A549 (cell line): ENCODE measurements around the gene MAPK12. TPM values are rescaled to one million over a fixed set of nuclear protein-coding genes. Genes with fewer than 3 reads are reported as not detected.

Experiments used
- ATAC-seq, 2 experiments: fragments of 200-7000 bp in 1 of 2; fragments of >200 bp in 1 of 2; cut with Nextera tagmentation in 1 of 2; cut with Tn5 transposase in 1 of 2; 3 replicates each; pipeline versions ENCODE4 v1.8.0 to v1.9.1; 2018 to 2020; ENCODE audit warnings: mild to moderate bottlenecking in 1 of 2, moderate library complexity in 1 of 2
- CTCF ChIA-PET: fragments of 300-600 bp; sonication (Branson Sonifier 250); formaldehyde crosslinking; extraction: SDS; loops from one replicate; lab custom pipeline; 2021; ENCODE audit warnings: antibody characterized with exemption, inconsistent platforms; lab: Yijun Ruan, JAX
- POLR2A ChIA-PET: fragments of 350-600 bp; formaldehyde crosslinking; extraction: SDS; loops from one replicate; lab custom pipeline; 2021; ENCODE audit warnings: antibody characterized with exemption, inconsistent platforms; lab: Yijun Ruan, JAX
- DNase-seq, 2 experiments: peaks; one replicate each; pipeline versions ENCODE4 v3.0.0 to v3.0.0-alpha.2; 2011 to 2016; ENCODE audit warnings: low read depth in 1 of 2, low spot score in 1 of 2
- FAIRE-seq: peaks from 2 replicates; lab custom pipeline; 2011; peaks lifted over from hg19 to GRCh38; lab: Jason Lieb, UNC
- H3K27ac ChIP-seq, 2 experiments: fragments of >200 bp; sonication (Bioruptor Twin); formaldehyde crosslinking; 3 replicates each; pipeline ENCODE4 v1.5.1; 2016 to 2017
- H3K4me1 ChIP-seq: fragments of >200 bp; sonication (Bioruptor Twin); formaldehyde crosslinking; 3 replicates; pipeline ENCODE4 v1.6.1; 2016
- H3K4me2 ChIP-seq: fragments of >200 bp; sonication (Bioruptor Twin); formaldehyde crosslinking; 3 replicates; pipeline ENCODE4 v1.6.1; 2016
- H3K4me3 ChIP-seq: fragments of >200 bp; sonication (Bioruptor Twin); formaldehyde crosslinking; 3 replicates; pipeline ENCODE4 v1.5.1; 2016
- H3K9me3 ChIP-seq: fragments of >200 bp; sonication (Bioruptor Twin); formaldehyde crosslinking; 3 replicates; pipeline ENCODE4 v1.6.1; 2016
- ATOH8 ChIP-seq: fragments of 250-450 bp; sonication (Bioruptor Pico); IDR thresholded peaks from 2 replicates; pipeline ENCODE4 v1.5.0; 2020; ENCODE audit warnings: low read depth, mild to moderate bottlenecking, moderate library complexity
- BCL3 ChIP-seq: fragments of >200 bp; sonication (Bioruptor Twin); formaldehyde crosslinking; IDR thresholded peaks from 3 replicates; pipeline ENCODE4 v1.6.1; 2016
- CEBPB ChIP-seq, 2 experiments: fragments of >200 bp in 1 of 2; sonication (Bioruptor Twin) in 1 of 2; formaldehyde crosslinking in 1 of 2; IDR thresholded peaks; 2 replicates each; pipeline ENCODE4 v1.6.1; 2012 to 2016
- CHD4 ChIP-seq: fragments of 200-600 bp; sonication (generic); IDR thresholded peaks from 2 replicates; pipeline ENCODE4 v1.6.1; 2016; ENCODE audit warnings: antibody characterized with exemption, mild to moderate bottlenecking, borderline replicate concordance
- E2F6 ChIP-seq: IDR thresholded peaks from 2 replicates; pipeline ENCODE4 v1.6.1; 2012; ENCODE audit warnings: low read depth, borderline replicate concordance
- EHF ChIP-seq: fragments of 250-450 bp; sonication (Bioruptor Pico); IDR thresholded peaks from 2 replicates; pipeline ENCODE4 v1.5.0; 2020; ENCODE audit warnings: mild to moderate bottlenecking
- EHMT2 ChIP-seq: fragments of 200-600 bp; sonication (generic); IDR thresholded peaks from 2 replicates; pipeline ENCODE4 v1.6.1; 2016; ENCODE audit warnings: antibody characterized with exemption, low read depth, mild to moderate bottlenecking, moderate library complexity
- ESRRA ChIP-seq: fragments of 150-350 bp; IDR thresholded peaks from 2 replicates; pipeline ENCODE4 v1.6.1; 2014; ENCODE audit warnings: mild to moderate bottlenecking, low read length, borderline replicate concordance
- FOSL2 ChIP-seq, 2 experiments: fragments of 450-650 bp in 1 of 2; fragments of >200 bp in 1 of 2; sonication (Bioruptor Twin) in 1 of 2; formaldehyde crosslinking; IDR thresholded peaks; 2 replicates each; pipeline versions ENCODE4 v1.5.0 to v1.6.1; 2016 to 2020; ENCODE audit warnings: mild to moderate bottlenecking in 1 of 2, moderate library complexity in 1 of 2
- HES2 ChIP-seq: fragments of >200 bp; sonication (Bioruptor Twin); formaldehyde crosslinking; IDR thresholded peaks from 2 replicates; pipeline ENCODE4 v1.6.1; 2016
- HEYL ChIP-seq: fragments of 250-450 bp; sonication (Bioruptor Pico); IDR thresholded peaks from 2 replicates; pipeline ENCODE4 v1.8.0; 2021; ENCODE audit warnings: mild to moderate bottlenecking, moderate library complexity
- HOXA7 ChIP-seq: fragments of 250-450 bp; sonication (Bioruptor Pico); IDR thresholded peaks from 2 replicates; pipeline ENCODE4 v1.5.0; 2020; ENCODE audit warnings: mild to moderate bottlenecking, moderate library complexity
- HOXB5 ChIP-seq: fragments of 250-450 bp; sonication (Bioruptor Pico); IDR thresholded peaks from 2 replicates; pipeline ENCODE4 v1.5.0; 2020; ENCODE audit warnings: mild to moderate bottlenecking, moderate library complexity
- JUNB ChIP-seq: fragments of >200 bp; sonication (Bioruptor Twin); formaldehyde crosslinking; IDR thresholded peaks from 2 replicates; pipeline ENCODE4 v1.6.1; 2016
- KDM5A ChIP-seq: fragments of 200-600 bp; sonication (generic); IDR thresholded peaks from 2 replicates; pipeline ENCODE4 v1.6.1; 2016; ENCODE audit warnings: antibody characterized with exemption, mild to moderate bottlenecking
- MAZ ChIP-seq: fragments of 150-350 bp; IDR thresholded peaks from 2 replicates; pipeline ENCODE4 v1.6.1; 2014; ENCODE audit warnings: antibody characterized with exemption, low read depth, low read length, borderline replicate concordance
- MYC ChIP-seq: IDR thresholded peaks from 2 replicates; pipeline ENCODE4 v1.6.1; 2012; ENCODE audit warnings: mild to moderate bottlenecking, inconsistent platforms, low read length, improper control_type of control experiment, borderline replicate concordance
- NFE2L2 ChIP-seq: fragments of 150-350 bp; conservative IDR thresholded peaks from 2 replicates; pipeline ENCODE4 v1.6.1; 2014; ENCODE audit warnings: low read length
- POLR2AphosphoS2 ChIP-seq: conservative IDR thresholded peaks from 2 replicates; pipeline ENCODE4 v1.6.1; 2012; ENCODE audit warnings: low read length, improper control_type of control experiment, inconsistent platforms
- RARB ChIP-seq: fragments of 250-450 bp; sonication (Bioruptor Pico); IDR thresholded peaks from 2 replicates; pipeline ENCODE4 v1.8.0; 2021; ENCODE audit warnings: mild to moderate bottlenecking, moderate library complexity
- RCOR1 ChIP-seq: fragments of 150-350 bp; IDR thresholded peaks from 2 replicates; pipeline ENCODE4 v1.6.1; 2014; ENCODE audit warnings: antibody characterized with exemption, low read length, low read depth
- RNF2 ChIP-seq: fragments of 200-600 bp; sonication (generic); IDR thresholded peaks from 2 replicates; pipeline ENCODE4 v1.6.1; 2016; ENCODE audit warnings: low read depth, mild to moderate bottlenecking, antibody characterized with exemption, moderate library complexity, borderline replicate concordance
- TP53 ChIP-seq: fragments of 250-450 bp; sonication (Bioruptor Pico); IDR thresholded peaks from 2 replicates; pipeline ENCODE4 v1.5.0; 2021; ENCODE audit warnings: mild to moderate bottlenecking, moderate library complexity
- ZC3H11A ChIP-seq: fragments of 450-650 bp; IDR thresholded peaks from 2 replicates; pipeline ENCODE4 v1.6.1; 2014; ENCODE audit warnings: antibody characterized with exemption, mild to moderate bottlenecking
- ZFP36 ChIP-seq: fragments of 450-650 bp; IDR thresholded peaks from 2 replicates; pipeline ENCODE4 v1.6.1; 2014; ENCODE audit warnings: borderline replicate concordance; ENCODE audit not compliant: partially characterized antibody
- ZNF302 ChIP-seq: fragments of 250-450 bp; sonication (Bioruptor Pico); IDR thresholded peaks from 2 replicates; pipeline ENCODE4 v1.9.0; 2021; ENCODE audit warnings: inconsistent platforms, mild to moderate bottlenecking, moderate library complexity
- ZSCAN20 ChIP-seq: fragments of 250-450 bp; sonication (Bioruptor Pico); IDR thresholded peaks from 2 replicates; pipeline ENCODE4 v1.8.0; 2022; ENCODE audit warnings: mild to moderate bottlenecking, moderate library complexity
- WGBS: methylation state at CpG from one replicate; pipeline ENCODE4 v1.1.6; 2017; ENCODE audit errors: missing lambda C conversion rate; 5-methylcytosine and 5-hydroxymethylcytosine counted together
- polyA plus RNA-seq, 4 experiments: library from polyadenylated mRNA; depleted of rRNA in 3 of 4; stranded (reverse); fragments of >200 nt; fragmentation: RNase III in 1 of 4; extraction: RNeasy Plus Mini Kit Qiagen cat#74134 plus additional on column Dnase treatment in 1 of 4; gene quantifications; 2 replicates in 3 of 4; 3 replicates in 1 of 4; pipeline ENCODE4 v1.2.3, GENCODE V29; 2011 to 2017
- TF ChIP-seq, protein P1 (sequence below): IDR thresholded peaks from 2 replicates; pipeline ENCODE4 v1.6.1; 2012
- TF ChIP-seq, protein P2 (sequence below): fragments of >200 bp; sonication (Bioruptor Twin); formaldehyde crosslinking; IDR thresholded peaks from 3 replicates; pipeline ENCODE4 v1.5.1; 2016
- TF ChIP-seq, protein P3 (sequence below): fragments of 250-450 bp; sonication (Bioruptor Pico); IDR thresholded peaks from 2 replicates; pipeline ENCODE4 v1.5.0; 2021; ENCODE audit warnings: mild to moderate bottlenecking, moderate library complexity, borderline replicate concordance

Gene MAPK12
- polyA plus RNA-seq, 2 of the 4 experiments (the other 2 are of a cell fraction): 12.5 to 25.8 TPM

DNA sequence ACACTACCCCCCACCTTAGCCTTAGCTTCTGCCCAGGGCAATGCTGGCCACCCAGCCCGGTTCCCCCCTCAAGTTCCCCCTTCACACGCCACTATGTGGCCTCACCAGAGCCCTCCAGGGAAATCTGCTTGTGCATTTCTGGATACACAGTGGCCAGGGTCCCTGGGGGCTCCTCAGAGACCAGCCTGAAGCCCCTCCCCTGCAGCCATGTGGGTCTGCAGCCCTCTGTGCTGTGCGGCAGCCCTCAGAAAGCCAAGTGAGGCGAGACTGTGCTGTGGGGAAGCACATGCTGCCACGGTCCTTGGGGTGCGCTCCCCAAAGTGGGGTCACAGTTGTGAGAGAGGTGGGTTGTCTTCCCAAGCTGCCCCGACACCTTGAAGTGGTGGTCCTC, 48.1 kb upstream of the MAPK12 start:
- FAIRE-seq (no peak), ATAC-seq (no peak), DNase-seq (no peak)
- H3K4me3 ChIP-seq: no peak overlapping the region
- 100% methylated on average over 5 of the region's 7 CpGs for WGBS
- ChIA-PET POLR2A (interaction anchor here (0.6 kb wide), 1 partner anchor 20 kb away, joined by 4 read pairs; no protein-coding TSS in a partner anchor), CTCF (interaction anchor here (1.1 to 2.7 kb wide), 5 partner anchors 11 to 37 kb away, joined by 3 to 8 read pairs (median 8); no protein-coding TSS in a partner anchor)
- H3K9me3 ChIP-seq: no peaks in the 10 kb centered on the region
- H3K4me1 ChIP-seq: peaks cover 26% of the 10 kb centered on the region
- H3K4me2 ChIP-seq: no peak overlapping the region
- peak overlapping the region in 1 of 2 experiments; percentile 100; a peak in 3 of 6 replicates for H3K27ac ChIP-seq
- TF ChIP-seq POLR2AphosphoS2 (no peak), CHD4 (no peak), ZSCAN20 (no peak), HOXB5 (CRISPR knock-in tag) (no peak), ATOH8 (CRISPR knock-in tag) (no peak), MYC (no peak), FOSL2 (IDR thresholded peaks at IDR 0.05) (no peak), FOSL2 (CRISPR knock-in tag; IDR thresholded peaks at IDR 0.05) (no peak), BCL3 (no peak), E2F6 (no peak), NFE2L2 (no peak), HES2 (no peak), ZFP36 (no peak), RARB (no peak), HOXA7 (CRISPR knock-in tag) (no peak), KDM5A (no peak), TP53 (no peak), RNF2 (no peak), HEYL (CRISPR knock-in tag) (no peak)
- TF ChIP-seq, protein P1, sequence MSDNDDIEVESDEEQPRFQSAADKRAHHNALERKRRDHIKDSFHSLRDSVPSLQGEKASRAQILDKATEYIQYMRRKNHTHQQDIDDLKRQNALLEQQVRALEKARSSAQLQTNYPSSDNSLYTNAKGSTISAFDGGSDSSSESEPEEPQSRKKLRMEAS: no peak
- TF ChIP-seq, protein P2, sequence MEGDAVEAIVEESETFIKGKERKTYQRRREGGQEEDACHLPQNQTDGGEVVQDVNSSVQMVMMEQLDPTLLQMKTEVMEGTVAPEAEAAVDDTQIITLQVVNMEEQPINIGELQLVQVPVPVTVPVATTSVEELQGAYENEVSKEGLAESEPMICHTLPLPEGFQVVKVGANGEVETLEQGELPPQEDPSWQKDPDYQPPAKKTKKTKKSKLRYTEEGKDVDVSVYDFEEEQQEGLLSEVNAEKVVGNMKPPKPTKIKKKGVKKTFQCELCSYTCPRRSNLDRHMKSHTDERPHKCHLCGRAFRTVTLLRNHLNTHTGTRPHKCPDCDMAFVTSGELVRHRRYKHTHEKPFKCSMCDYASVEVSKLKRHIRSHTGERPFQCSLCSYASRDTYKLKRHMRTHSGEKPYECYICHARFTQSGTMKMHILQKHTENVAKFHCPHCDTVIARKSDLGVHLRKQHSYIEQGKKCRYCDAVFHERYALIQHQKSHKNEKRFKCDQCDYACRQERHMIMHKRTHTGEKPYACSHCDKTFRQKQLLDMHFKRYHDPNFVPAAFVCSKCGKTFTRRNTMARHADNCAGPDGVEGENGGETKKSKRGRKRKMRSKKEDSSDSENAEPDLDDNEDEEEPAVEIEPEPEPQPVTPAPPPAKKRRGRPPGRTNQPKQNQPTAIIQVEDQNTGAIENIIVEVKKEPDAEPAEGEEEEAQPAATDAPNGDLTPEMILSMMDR: no peak

- no peaks in the 10 kb centered on the region for H3K9me3 ChIP-seq
- POLR2A ChIA-PET: no interaction called here
- no peak overlapping the region for H3K4me2 ChIP-seq
- no peak for FAIRE-seq
- no peak overlapping the region for H3K4me3 ChIP-seq
- TF ChIP-seq RCOR1: no peak
- no peak for TF ChIP-seq EHF
- no peak for TF ChIP-seq ESRRA
- no peak for TF ChIP-seq EHMT2
- no peak for TF ChIP-seq FOSL2 (IDR thresholded peaks at IDR 0.05)
- no peak for TF ChIP-seq FOSL2 (CRISPR knock-in tag; IDR thresholded peaks at IDR 0.05)
- TF ChIP-seq MAZ: no peak
- TF ChIP-seq ZNF302 (CRISPR knock-in tag): no peak
- TF ChIP-seq JUNB: no peak
- TF ChIP-seq, protein P3, sequence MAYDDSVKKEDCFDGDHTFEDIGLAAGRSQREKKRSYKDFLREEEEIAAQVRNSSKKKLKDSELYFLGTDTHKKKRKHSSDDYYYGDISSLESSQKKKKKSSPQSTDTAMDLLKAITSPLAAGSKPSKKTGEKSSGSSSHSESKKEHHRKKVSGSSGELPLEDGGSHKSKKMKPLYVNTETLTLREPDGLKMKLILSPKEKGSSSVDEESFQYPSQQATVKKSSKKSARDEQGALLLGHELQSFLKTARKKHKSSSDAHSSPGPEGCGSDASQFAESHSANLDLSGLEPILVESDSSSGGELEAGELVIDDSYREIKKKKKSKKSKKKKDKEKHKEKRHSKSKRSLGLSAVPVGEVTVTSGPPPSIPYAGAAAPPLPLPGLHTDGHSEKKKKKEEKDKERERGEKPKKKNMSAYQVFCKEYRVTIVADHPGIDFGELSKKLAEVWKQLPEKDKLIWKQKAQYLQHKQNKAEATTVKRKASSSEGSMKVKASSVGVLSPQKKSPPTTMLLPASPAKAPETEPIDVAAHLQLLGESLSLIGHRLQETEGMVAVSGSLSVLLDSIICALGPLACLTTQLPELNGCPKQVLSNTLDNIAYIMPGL: no peak
- TF ChIP-seq ZC3H11A: no peak
- no peak for TF ChIP-seq HOXB5 (CRISPR knock-in tag)
- no peak for TF ChIP-seq ZFP36
- TF ChIP-seq HES2: no peak
- no peak for TF ChIP-seq CEBPB (IDR thresholded peaks at IDR 0.05)
- TF ChIP-seq RNF2: no peak
- TF ChIP-seq, all 56 proteins: peak for 0
- CTCF ChIA-PET: interaction anchor here (1.0 to 2.7 kb wide), 5 partner anchors 12 to 37 kb away, joined by 3 to 8 read pairs (median 4); no protein-coding TSS in a partner anchor
- ATAC-seq (no peak), DNase-seq (no peak)
- peaks cover 30% of the 10 kb centered on the region for H3K4me1 ChIP-seq
- WGBS: 80% methylated on average over 3 of the region's 9 CpGs
- peak overlapping the region; percentile 31 to 100; a peak in 5 of 6 replicates for H3K27ac ChIP-seq
Observed at GRCh38 chr22:50308986-50309600, 47.6 kb upstream of the MAPK12 start.
